Fibroblast of the conjunctiva (primary cell): ENCODE results near the gene FAM181A.

Source experiments
- DNase-seq: peaks from one replicate; pipeline ENCODE4 v3.0.0-alpha.2; 2010; ENCODE audit warnings: low read depth

Gene FAM181A

DNA sequence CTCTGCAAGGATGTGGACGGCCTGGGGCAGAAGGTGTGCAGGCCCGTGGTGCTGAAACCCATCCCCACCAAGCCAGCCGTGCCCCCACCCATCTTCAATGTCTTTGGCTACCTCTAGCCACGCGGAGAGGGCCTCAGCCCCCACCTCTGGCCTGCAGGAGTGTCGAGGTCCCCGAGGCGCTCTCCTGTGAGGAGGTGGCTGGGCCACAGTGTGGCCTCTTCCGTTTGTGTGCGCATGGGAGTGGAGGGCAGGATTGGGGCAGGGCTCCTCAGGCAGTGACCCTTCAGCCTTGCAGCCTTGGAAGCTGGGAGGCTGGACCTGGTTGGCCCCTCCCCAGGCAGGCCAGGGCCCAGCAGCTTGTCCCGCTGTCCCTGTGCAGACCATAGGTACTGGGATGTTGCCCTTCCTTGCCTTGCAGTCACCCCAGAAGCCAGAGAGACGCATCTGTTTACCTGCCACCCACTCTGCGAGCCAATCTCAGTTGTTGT is 1.9 kb downstream of the FAM181A start:
- no peak for DNase-seq

DNA sequence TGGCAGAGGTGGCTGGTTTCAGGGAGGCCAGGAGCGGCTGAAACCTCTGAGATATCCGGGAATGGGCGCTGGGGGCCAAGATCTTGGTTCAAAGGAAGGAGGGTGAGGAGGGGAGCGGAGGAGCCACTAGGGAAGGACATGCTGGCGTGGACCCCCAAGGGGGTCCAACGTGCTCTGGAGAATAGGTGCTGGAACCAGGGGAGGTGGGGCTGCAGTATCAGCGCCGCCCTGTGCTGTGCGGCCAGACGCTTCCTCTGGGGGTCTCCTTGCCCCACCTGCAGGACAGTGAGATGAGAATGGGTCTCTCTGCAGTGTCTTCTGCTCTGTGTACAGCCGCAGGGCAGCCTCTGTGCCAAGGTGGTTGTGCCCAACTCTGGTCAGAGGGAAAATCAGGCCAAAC is 2.5 kb downstream of the FAM181A start:
- DNase-seq, result no peak

DNA sequence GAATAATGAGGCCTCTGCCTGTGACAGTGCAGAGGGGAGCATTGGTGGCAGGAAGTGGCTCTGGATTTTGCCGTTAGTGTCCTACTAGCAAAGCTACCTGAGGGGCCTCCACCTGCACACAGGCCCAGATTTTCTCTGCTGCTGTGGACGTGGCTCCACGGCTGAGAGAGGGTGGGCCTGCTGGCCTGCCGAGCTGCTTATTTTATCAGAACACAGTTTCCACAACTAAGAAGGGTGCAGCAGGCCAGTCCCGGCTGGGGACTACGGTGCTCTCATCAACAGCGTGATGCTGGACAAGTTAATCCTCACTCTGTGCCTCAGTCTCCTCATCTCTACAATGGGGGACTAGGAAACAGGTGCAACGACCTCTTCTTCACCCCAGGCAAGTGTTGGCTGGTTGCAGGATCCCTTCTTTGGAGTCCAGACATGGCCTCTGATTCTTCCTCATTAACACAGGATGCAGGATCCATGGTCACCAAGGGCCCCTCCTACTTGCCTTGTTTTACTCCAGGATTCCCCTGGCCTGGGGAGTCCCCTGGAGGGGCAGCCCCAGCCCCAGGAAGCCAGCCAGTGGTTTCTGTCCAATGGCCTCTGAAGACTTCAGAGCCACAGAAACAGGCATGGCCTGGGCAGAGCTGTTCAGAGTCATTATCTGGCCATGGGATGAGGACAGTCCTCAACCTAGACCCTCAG is 3.3 kb downstream of the FAM181A start:
- DNase-seq, result no peak

DNA sequence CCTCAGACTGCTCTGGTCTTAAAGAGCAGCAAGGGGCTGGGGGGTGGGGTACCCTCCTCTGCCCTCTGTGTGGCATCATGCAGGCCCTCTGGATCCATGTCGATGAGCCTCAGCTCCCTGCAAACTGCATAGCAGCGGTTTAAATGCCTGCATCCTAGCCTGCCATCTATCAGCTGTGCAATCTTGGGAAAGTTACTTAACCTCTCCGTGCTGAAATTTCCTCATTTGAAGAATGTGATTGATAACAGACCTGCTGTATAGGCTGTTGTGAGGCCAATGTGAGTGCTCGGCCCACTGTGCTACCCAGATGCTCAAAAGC is 3.8 kb downstream of the FAM181A start:
- DNase-seq, result no peak

DNA sequence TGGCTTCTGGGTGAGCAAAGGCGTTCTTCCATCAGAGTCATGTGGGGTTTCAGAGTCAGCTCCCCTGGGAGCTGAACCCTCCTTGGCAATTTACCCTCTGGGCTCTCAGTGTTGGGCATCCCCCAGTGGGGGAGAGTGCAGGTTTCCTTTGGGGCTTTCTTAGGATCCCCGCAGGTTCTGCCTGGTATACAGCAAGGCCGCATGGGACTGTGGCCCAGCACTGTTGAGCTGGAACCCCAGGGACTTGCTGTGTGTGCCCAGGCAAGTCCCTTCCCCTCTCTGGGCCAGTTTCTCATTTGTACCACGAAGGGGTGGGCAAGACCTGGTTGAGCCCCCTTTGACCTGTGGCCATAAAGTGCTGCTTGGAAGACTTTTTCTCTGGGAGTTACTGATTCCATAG is 5.5 kb downstream of the FAM181A start:
- DNase-seq, result no peak

DNA sequence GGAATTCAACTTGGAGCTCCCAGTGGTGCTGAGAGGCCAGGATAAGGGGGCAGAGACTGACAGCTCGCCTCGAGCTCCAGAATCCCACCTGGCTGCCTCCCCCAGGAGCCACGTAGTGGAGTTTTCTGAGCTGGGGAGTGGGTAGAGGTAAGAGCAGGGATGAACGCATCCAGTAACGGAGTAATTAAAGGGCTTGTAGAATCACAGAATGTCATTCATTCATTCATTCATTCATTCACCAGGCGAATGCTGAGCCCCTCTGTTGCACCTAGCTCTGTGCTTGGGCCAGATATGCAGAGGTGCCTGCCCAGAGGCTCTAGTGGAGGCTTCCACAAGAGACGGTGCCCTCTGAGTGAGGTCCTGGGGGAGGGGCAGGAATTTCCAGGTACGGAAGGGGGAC is 8.1 kb downstream of the FAM181A start:
- no peak for DNase-seq

DNA sequence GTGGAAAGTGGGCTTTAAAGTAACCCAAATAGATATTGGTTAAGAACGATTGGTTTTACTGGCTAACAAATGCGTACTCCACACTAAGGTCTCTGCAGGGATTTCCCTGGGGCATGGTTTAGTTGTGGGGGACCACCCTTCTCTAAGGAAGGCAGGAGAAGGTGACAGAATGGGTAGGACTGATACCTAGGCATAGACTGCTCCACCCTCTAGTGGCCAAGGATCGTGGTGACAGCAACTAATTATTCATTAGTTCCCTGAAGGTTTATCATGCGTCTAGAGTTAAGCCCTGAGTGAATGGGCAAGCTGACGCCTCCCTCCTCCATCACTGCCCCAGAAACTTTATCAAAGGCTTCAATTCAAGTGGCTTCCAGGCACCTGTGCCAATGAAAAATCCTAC is 9.1 kb downstream of the FAM181A start:
- DNase-seq, result no peak

DNA sequence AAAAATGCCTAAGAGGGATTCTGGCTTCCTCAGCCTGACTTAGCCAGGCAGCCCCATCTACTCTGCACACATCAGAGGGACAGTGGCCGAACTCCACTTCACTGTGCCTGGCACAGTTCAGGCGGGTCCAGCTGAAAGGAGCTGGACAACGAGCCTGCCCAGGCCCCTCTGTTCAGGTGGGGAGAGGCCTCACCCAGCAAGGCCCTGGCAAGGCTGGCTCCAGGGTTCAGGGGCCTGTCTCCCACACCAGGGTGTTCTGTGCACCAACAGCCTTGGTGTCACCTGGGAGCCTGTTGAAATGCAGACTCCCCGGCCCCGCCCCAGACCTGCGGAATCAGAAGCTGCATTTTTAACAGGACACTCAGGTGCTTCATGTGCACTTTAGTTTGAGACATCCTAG is 9.8 kb downstream of the FAM181A start:
- DNase-seq, result no peak

DNA sequence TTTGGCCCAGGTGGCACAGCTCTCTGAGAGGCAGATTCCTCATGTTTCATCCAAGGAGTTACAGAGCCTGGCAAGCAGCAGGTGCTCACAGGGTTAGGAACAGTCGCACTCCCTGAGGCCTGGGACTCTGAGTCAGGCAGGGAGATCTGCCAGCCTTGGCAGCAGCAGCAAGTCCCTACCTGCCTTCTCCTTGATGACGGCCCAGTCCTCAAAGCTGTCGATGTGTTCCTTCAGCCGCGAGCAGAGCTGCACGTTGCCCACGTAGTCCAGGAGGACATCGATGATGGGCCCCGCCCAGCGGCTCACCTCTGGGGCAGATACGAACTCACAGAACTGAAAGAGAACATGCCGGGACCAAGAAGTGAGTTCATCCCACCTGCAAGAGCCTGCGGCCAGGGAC is 10.4 kb downstream of the FAM181A start:
- DNase-seq, result no peak

DNA sequence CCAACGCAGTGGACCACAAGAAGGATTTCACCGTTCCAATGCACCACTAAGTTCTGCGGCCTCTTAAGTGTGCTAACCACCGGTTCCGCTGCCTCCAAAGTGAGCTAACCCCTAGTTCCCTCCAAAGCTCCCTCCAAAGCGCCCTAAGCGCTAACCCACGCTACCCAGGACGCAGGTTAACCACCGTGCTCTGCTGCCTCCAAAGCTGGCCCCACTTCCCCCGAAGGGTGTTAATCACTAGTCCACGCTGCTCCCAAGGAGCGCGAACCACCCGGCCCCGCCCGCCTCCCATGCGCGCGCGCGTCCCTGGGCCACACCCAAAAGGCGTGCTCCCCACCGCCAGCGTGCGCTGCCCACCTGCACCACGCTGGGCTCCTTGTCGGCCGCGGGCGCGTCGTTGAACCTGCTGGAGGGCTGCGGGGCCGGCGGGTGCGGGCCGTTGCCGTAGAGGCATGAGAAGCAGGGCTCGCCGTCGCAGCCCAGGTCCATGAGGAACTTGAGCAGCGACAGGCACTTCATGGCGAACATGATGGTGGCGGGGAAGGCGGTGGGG is 11.7 kb downstream of the FAM181A start:
- no peak for DNase-seq

DNA sequence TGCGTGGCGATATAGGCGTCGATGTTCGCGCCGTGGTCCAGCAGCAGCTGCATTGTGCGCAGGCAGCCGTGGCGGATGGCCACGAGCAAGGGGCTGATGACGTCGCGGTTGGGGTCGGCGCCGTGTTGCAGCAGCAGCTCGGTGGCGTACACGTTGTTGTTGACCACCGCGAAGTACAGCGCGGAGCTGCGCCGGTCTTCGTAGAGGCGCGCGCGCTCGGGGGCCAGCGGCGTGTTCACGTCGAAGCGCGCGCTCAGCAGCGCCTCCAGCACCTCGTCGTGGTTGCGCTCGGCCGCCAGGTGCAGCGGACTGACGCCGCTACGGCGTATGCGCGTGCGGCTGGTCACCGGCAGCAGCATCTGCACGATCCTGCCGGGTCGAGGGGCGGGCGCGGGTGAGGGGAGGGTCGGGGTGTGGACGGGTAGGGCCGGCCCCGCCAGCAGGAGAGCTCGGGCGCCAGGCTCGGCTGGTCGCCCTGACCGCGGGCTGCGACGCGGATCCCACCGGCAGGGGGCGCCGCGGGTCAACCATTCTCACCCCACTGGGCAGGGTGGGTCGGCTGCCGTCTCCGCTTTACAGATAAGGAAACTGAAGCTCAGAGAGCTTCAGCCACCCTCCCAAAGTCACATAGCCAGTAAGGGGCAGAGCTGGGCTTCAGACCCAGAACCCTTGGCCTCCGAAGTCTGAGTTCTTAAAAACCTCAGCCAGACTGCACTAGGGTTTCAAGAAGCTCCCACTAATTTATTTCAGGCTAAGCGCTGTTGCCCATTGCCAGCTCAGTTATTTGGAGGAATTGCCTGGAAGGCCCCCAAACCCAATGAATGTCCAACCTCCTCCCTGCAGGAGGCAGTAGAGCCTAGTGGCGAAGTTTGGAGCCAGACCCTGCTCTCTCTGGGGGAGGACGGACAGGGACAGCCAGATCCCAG is 12.4 kb downstream of the FAM181A start:
- peak; percentile 33 for DNase-seq

DNA sequence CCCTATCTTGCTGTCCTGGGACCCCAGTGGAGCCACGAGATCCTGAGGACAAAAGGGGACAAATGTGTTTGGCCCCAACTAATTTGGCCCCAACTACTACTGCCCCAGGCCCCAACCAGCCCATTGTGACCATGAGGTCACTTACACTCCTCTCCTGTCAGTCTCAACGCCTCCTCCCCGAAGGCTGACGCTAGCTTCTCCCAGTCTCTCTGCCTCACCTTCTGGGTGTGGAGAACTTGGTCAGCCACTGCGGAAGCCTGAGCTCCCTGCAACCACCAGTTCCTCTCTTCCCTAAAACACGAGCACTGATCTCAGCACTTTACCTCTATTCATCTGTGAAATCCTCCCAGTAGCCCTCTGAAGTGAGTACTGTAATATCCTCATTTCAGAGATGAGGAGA is 13.3 kb downstream of the FAM181A start:
- DNase-seq, result no peak

DNA sequence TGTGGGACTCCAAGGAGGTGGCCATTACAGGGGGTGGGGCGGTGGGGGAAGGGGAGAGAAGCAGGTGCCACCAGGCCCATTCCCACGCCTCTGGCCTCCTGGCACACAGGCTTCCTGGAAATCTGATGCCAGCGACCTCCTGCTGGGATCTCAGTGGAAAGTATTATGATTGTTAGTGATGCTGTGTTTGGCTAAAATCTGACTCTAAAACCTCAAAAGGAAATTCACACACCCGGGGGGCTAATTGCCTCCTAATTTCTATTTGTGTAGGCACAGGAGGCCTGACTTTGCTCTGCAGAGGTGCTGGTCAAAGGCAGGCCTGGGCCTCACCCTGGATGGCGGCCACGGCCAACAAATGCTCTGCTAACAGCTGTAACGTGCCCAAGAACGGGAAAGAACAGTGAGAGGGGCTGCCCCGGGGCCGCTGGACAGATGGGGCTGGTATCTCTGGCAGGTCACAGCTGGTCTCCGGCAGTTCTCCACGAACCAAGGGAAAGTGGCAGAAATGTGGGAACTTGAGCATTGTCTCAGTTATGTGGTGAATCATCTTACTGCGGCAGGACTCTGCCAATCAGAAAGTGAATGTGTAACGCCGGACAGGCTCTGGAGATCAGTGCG is 14.3 kb downstream of the FAM181A start:
- DNase-seq, result no peak

DNA sequence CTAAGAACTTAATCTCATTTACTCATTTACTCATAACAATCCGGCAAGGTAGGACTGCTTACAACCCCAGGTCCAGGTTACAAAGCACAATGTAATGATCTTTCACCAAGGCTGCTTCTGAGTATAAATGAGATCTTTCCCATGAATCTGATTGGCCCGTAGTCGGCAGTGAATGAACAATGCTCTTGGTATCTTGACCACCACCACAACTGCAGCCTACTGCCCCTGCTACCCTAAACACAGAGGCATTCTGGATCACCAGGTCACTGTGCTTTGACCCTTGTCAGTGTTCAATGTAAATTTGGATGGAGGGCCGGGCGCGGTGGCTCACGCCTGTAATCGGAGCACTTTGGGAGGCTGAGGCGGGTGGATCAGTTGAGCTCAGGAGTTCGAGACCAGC is 15.9 kb downstream of the FAM181A start:
- no peak for DNase-seq

DNA sequence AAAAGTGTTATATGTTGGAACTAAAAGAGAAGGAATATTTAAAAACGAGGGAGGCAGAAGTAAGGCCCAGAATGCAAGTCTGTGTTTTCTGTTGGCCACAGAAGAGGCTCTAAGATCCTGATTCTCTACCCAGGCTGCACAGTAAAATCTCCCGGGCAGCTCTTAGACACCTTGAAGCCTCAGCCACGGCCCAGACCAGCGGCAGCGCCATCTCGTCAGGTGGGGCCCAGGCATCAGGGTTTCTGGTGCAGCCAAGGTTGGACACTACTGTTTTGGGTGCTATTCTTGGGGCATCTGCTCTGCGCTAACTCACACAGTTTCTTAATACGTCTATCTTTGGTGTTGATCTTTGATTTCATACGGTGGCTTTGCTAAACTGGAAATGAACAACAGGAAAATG is 16.8 kb downstream of the FAM181A start:
- no peak for DNase-seq

DNA sequence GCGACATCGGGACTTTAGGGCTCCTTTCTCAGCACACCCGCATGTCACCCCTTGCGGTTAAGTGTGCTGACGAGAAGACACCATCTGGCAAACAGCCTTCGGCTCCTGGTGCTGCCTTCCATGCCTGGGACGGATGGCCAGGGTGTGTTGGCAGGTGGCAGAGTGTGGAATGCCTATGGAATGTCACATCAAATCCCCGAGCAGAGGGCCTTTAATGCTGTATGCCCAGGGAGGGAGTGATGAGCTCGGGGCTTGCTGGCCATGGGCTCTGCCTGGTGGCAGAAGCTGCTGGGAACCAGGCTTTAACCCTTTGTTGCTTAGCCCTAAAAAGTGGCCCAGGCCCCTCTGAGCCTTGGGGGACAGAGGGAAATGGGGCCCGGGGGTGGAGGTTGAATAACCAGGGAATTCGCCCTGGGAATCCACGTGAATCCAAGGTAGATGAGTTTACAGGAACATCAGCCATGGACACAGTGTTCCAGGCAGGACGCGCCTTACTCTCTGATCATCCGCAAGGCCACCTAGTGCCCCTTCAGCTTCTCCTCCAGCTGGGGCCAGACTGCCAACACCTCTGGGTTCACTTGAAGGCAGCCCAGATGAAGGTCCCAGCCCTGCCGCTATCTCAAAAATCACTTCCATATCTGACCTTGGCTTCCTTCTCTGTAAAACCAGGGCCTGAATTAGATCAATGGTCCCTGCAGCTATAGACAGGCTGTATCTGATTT is 17.4 kb downstream of the FAM181A start:
- no peak for DNase-seq

DNA sequence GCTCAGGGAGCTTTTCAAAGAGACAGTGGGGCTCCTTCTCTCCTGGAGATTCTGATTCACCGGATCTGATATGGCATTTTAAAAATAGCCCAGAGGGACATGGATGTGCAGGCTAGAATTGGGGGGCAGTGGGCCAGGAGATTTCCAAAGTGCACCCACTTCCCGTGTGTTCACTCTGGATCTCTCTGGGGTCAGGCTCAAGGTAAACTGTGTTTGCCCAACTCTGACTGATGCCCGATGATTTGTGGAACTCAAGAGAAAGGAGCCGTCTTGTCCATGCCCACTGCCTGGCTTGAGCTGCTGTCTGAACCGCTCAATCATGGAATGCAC is 17.9 kb downstream of the FAM181A start:
- no peak for DNase-seq

DNA sequence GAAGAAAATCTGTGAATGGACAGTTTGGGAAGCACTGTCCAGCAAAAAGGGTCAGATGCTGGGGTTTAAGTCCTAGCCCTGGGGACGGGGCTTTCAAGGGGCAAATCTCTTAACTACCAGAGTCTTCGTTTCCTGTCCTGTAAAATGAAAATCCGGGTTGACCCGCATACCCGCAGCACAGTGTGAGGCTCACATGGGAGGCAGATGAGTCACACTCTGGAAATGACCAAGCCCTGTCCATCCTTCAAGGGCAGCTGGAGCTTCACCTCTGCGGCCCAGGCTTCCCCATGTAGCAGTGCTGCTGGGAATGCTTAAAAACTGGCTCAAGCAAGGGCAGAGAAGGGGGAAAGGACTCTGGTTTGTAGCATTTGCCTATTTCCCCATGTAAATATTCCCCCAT is 19.0 kb downstream of the FAM181A start:
- DNase-seq, result no peak

DNA sequence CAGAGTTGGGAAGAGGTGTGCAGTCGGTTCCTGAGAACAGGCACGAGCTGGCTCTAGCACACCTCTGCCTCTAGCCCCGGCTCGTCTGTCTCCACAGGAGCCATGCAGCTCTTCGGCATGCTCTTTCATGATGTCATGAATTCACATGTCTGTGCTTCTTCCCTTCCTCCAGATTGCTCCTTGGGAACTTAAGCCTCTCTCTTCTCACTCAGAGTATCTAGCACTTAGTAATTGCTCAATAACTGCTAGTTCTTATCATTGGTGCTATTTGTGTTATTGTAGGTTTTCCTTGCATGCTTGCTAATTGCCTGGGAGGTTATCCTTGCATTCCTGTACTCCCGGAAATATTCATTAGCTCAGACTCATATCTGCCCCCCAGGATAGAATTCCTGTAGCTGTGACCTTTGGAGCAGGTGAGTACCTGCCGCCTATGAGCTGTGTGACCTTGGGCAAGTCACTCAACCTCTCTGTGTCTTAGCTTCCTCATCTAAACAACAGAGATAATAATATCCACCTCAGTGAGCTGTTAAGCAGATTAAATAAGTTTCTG is 19.5 kb downstream of the FAM181A start:
- no peak for DNase-seq

DNA sequence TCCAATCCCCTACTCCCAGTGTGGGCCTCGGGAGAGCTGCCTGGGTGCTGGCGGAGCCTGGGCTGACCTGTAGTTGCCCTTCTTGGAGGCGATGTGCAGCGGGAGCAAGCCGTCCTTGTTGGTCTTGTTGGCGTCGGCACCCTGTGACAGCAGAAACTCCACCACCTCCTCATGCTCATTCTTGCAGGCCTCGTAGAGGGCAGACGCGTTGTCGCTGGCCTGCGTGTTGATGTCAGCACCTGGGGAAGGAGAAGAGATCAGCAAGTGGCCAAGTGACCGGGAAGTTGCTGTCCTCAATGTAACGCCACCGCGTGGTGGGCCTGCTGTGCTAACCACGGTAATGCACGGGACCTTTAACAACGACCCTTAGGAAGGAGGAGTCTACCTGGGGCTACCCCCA is 20.1 kb downstream of the FAM181A start:
- DNase-seq, result no peak

DNA sequence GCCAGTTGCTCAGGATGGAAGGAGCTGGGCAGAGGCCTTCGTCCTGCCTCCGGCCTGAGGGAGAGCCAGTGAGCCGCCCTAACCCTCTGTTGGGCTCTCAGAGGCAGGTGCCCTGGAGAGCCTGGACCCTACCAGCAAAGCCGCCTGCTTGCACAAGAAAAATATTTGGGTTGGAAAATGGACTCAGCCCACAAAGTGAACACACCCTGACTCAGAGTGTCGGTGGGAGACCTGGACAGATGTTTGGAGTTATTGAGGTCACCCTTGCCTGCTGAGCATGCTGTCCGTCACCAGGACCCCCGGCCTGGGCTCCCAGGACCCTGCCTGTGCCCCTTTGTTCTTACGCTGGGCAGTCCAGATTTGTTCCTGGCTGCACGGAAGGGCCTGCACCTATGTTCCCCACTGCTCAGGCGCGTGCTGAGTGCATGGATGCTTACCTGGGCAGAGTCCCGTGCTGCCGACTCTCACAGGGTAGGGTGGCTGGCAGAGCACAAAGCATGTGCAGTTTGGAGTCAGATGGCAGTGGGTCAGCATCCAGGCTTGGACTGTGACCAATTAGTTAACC is 22.4 kb downstream of the FAM181A start:
- DNase-seq, result no peak
